ENCODE results near the gene SETD3.

SETD3 gene

GRCh38 chr14:99380991-99381687 lies 99.5 kb downstream of the SETD3 start:
- TF ChIP-seq CTCF (conservative IDR thresholded peaks at IDR 0.05) (no peak), ZFX (IDR thresholded peaks at IDR 0.05) (no peak)
- no peak overlapping the region for H3K27ac ChIP-seq

GRCh38 chr14:99380402-99380801 lies 100.3 kb downstream of the SETD3 start:
- TF ChIP-seq CTCF (conservative IDR thresholded peaks at IDR 0.05) (no peak), ZFX (IDR thresholded peaks at IDR 0.05) (no peak)
- H3K27ac ChIP-seq: no peak overlapping the region

- no peak for TF ChIP-seq CTCF (conservative IDR thresholded peaks at IDR 0.05)
- TF ChIP-seq ZFX (IDR thresholded peaks at IDR 0.05): no peak
- no peak overlapping the region for H3K27ac ChIP-seq
Observed at GRCh38 chr14:99378782-99379214, 101.9 kb downstream of the SETD3 start.

- TF ChIP-seq CTCF (conservative IDR thresholded peaks at IDR 0.05) (no peak), ZFX (IDR thresholded peaks at IDR 0.05) (no peak)
- no peak overlapping the region for H3K27ac ChIP-seq
Observed at GRCh38 chr14:99377951-99378350, 102.7 kb downstream of the SETD3 start.

GRCh38 chr14:99374964-99375363 lies 105.7 kb downstream of the SETD3 start:
- no peak overlapping the region for H3K27ac ChIP-seq
- TF ChIP-seq ZFX (IDR thresholded peaks at IDR 0.05): no peak
- no peak for TF ChIP-seq CTCF (conservative IDR thresholded peaks at IDR 0.05)

GRCh38 chr14:99363616-99364290 lies 116.9 kb downstream of the SETD3 start:
- no peak for TF ChIP-seq ZFX (IDR thresholded peaks at IDR 0.05)
- TF ChIP-seq CTCF (conservative IDR thresholded peaks at IDR 0.05): no peak
- no peak overlapping the region for H3K27ac ChIP-seq

- TF ChIP-seq ZFX (IDR thresholded peaks at IDR 0.05) (no peak), CTCF (conservative IDR thresholded peaks at IDR 0.05) (no peak)
- H3K27ac ChIP-seq: no peak overlapping the region
Observed at GRCh38 chr14:99363051-99363450, 117.6 kb downstream of the SETD3 start.
